Thyroid gland (tissue), 4 donors: ENCODE results near the gene RFX2.

Experiments
- CTCF ChIP-seq, 6 experiments: fragments of 200-600 bp in 3 of 6; fragments of 450-650 bp in 3 of 6; sonication (generic) in 3 of 6; IDR thresholded peaks; one replicate each; pipeline ENCODE4 v1.5.1; 2016 to 2019; ENCODE audit warnings: antibody characterized with exemption in 6 of 6, mild to moderate bottlenecking in 2 of 6, inconsistent platforms in 1 of 6, moderate library complexity in 1 of 6
- POLR2A ChIP-seq, 2 donors: fragments of 450-650 bp; IDR thresholded peaks; one replicate each; pipeline ENCODE4 v1.6.1; 2017; ENCODE audit warnings: antibody characterized with exemption in 2 of 2, mild to moderate bottlenecking in 2 of 2, moderate library complexity in 1 of 2

DNA sequence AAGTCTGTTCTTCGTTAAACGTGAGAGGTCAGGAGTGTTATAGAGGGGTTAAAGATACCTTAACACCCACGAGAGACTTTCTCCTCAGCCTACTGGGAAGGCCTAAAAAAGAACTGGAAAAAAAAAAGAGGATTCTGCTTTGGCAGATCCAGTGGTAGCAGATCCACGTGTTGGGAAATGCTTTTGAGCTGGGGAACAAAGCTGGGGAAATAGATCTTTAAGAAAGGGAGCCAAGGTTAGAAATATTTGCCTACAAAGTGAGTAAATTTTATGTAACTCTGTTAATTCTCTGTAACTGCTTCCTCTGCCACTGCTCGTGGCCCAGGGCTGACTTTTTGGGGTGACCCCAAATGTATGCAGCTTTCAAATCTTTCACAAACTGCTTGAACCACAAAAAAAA lies 11.7 kb downstream of the RFX2 start:
- TF ChIP-seq CTCF (IDR thresholded peaks at IDR 0.05), result no peak
- TF ChIP-seq POLR2A (IDR thresholded peaks at IDR 0.05), result no peak
